ENCODE data around the gene ERAP2. TPM values are rescaled to one million over a fixed set of nuclear protein-coding genes. Genes with fewer than 3 reads are reported as not detected.
"Not testable (repeated sequence)": the region's sequence is repeated elsewhere in the genome, so short reads cannot be mapped to it uniquely, and the experiment has no call there.

The ERAP2 gene
- total RNA-seq: 9.7 TPM

DNA sequence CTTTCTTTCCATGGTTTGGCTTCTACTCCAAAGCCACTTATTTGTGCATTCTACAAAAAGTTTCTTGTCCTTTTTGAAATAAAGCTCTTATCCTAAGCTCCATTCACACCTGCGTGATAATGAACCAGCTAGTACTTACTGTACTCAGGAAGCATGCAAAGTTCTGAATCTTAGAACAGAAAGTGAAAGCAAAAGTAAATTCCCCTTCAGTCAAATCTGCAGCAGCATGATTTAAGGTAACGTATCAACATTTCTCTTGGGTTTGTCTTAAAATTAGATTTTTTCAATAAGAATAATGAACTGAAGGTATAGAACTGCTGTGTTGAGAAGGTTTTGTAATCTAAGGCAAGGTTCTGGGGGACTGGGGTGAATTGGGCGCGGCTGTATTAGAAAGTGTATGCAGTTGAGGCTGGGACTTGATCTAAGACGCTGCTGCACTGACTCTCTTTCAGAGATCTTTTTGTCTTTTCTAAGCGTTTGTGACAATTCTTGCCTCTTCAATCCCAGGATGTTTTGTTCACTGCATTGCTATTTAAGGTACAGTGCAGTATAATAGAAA lies at the start of gene ERAP2:
Gene ERAP2, plus strand, starts transcription at position 209 of the 559 bp plus-strand sequence. CDS start 3,186 bp downstream, outside the sequence.
- DNase-seq (ENCODE audit: low read depth in 2 of 3, low spot score in 2 of 3): peak; percentile 32 to 53 (median 52)

DNA sequence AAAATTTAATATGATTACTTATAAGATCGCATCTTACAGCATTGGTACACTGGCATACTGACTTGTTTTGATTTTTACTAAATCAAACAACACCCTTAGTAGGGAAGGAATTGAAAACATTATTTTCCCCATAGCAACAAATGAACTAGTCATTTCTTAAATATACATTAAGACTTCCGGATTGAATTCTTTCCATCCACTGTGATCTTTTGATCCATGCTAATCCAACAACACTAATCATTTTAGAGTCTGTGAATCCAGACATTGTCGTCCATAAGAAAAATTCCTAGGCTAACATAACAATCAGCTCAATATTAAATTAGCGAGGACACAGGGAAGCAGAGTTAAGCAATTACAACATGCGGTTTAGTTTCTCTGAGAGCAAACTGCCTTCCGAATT lies 47.0 kb upstream of the ERAP2 start:
- no peak for DNase-seq (ENCODE audit: low read depth in 2 of 3, low spot score in 2 of 3)

DNA sequence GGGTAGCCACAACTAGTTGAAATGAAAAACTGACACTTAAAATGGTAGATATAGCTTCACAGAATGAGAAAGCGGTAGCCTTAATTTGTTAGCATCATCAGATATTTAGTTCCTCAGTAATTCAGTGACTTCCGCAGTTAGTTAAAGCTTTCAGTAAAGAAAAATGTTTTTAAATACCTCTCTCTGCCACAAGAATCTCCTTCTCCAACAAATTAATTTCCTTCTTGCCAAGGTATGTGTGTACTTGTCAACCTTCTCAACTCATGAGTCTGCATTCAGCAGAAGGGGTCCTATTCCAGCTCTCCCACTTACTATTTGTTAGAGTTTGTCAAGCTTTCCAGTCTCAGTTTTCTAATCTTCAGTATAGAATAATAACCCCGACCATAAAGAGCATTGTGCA lies 42.3 kb upstream of the ERAP2 start:
- no peak for DNase-seq (ENCODE audit: low read depth in 2 of 3, low spot score in 2 of 3)

DNA sequence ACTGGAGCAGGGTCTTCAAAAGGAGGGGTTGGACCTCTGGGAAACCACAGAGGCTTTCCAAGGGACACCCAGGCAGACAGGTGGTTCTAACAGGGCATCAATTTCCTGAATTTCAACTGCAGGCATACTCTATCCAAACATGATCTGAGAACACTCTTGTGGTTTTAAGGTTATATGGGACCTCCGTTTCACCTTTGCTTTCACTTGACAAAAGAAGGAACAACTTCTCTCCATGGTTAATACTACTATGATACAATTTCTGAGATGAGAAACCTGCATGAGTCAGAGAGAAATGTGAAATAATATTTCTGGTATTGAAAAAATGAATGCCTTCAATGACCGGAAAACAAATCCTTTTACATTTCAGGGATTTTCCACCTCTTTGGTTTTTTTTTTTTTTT lies 40.5 kb upstream of the ERAP2 start:
- peak in 1 of 3 donors; percentile 11 for DNase-seq (ENCODE audit: low read depth in 2 of 3, low spot score in 2 of 3)

DNA sequence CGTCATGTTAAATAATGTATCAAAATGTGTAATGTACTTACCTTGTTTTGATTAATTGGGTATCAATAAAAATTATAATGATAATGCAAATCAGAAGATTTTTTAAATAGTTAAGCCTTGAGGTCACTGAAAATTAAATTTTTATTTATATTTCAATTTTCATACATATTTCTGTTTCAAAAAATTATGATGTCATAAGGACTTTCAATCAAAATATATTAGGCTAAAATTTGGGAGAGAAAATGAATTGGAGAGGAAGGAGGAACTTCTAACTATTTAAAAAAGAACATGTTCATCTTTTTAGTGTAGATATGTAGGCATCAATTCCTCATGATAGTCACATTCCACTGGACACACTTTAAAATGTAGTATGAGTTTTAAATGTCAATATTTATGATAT lies 39.5 kb upstream of the ERAP2 start:
- DNase-seq (ENCODE audit: low read depth in 2 of 3, low spot score in 2 of 3): no peak

DNA sequence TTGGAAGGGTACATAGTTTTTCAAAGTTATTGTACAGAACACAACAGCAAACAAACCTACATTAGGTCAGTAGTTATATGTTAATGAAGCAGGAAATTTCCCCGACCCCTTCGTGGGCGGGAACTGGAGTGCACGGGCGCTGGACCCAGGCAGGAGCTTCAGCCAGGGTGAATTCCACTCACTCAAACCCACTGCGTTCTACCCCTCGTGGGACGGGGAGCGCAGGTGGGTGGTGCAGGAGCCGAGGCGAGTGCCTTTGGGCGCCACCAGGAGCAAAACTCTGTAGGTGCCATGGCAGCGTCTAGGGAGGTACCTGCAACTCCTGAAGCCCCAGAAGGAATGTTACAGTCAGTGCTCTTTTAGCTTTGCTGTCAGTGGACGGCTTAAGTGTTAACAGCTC lies 39.0 kb upstream of the ERAP2 start:
- no peak for DNase-seq (ENCODE audit: low read depth in 2 of 3, low spot score in 2 of 3)

DNA sequence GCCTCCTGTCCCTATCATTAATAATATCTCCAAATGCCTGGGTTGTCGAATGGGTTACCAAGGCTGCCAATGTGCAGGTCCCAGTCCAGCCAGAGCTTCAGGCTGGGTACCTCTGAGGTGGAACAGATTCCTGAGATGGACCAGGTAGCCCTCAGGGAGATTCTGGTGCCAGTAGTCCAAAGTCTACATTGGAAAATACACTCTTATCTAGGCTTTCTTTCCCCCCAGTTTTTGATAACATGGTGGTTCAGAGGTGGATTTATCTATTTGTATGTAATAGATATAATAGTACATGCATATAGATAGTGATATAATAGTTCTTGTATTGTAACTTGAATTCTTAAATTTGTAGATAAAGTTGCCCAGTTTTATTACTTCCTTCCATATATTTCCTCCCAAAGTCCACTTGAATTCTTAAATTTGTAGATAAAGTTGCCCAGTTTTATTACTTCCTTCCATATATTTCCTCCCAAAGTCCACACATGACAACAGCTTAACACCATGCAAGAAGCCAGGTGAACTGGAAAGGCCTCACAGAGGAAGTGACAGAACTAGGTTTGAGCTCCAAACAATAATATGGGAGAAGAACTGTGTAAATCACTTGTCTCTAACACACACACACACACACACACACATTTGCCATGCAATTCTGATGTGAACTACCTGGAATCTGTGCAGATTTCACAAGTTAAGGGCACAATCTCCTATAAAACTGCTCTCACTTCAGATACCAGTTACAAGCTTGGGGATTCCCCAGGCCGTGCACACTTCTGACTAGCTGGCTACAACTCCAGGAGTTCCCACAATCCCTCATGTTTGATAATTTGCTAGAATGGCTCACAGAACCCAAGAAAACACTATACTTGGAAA lies 37.9 kb upstream of the ERAP2 start:
- no peak for DNase-seq (ENCODE audit: low read depth in 2 of 3, low spot score in 2 of 3)

GRCh38 chr5:96839071-96839592 lies 37.2 kb upstream of the ERAP2 start:
- no peak for DNase-seq (ENCODE audit: low read depth in 2 of 3, low spot score in 2 of 3)

GRCh38 chr5:96841931-96842330 lies 34.4 kb upstream of the ERAP2 start:
- DNase-seq (ENCODE audit: low read depth in 2 of 3, low spot score in 2 of 3): not testable (repeated sequence)

- DNase-seq (ENCODE audit: low read depth in 2 of 3, low spot score in 2 of 3): no peak
Observed at GRCh38 chr5:96843140-96843539, 33.2 kb upstream of the ERAP2 start.

- DNase-seq (ENCODE audit: low read depth in 2 of 3, low spot score in 2 of 3): no peak
Observed at GRCh38 chr5:96844481-96844990, 31.8 kb upstream of the ERAP2 start.

GRCh38 chr5:96851312-96852062 lies 24.8 kb upstream of the ERAP2 start:
- DNase-seq (ENCODE audit: low read depth in 2 of 3, low spot score in 2 of 3): no peak

DNA sequence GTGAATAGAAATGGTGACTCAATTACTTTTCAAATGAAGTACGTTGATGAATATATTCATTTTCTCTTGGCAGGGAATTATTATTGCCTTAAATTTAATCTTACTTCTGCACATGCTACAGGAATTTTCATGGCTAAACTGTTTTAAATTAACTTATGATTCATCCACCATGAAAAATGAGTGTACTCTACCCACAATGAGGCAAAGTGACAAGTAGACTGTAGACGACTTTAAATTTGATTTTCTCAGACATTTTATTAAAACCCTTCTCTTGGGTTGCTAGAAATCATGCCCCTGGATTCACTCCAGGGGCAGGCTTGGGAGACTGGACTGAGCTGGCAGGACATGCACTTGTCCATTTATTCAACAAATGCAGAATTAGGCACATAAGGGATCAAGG lies 23.5 kb upstream of the ERAP2 start:
- DNase-seq (ENCODE audit: low read depth in 2 of 3, low spot score in 2 of 3): no peak

DNA sequence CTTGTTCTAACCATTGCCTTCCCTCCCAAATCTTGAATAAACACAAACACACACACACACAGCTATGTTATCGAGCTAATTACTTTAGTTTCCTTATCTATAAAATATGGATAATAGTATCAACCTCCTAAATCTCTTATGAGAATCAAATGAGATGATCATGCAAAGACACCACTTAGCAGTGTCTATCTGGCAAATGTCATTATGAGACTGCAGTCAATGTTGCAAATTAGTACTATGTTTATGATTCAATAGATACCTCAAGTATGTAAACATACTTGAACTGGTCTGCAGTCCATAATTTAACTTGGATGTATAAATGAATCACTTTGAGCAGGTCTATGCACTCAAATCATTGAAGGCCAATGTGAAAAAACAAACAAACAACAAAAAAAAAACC lies 22.2 kb upstream of the ERAP2 start:
- no peak for DNase-seq (ENCODE audit: low read depth in 2 of 3, low spot score in 2 of 3)

GRCh38 chr5:96855031-96855872 lies 21.0 kb upstream of the ERAP2 start:
- no peak for DNase-seq (ENCODE audit: low read depth in 2 of 3, low spot score in 2 of 3)

DNA sequence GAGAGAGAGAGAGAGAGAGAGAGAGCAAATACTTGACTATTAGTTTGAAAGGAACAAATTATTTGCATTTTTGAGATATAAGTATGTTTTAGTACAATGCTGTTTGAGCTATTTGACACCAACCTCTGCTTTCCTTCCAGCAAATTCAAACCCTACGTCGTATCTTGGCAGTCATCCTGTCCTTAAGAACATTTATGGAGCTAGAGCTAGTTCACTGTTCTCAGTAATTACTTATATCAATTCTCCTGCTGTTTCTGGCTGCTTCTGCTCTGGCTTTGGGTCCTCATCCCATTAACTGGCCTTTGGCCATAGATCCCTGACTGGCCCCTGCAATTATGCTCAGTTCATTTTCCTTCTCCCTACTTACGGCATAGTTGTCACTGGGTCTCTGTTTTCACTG lies 19.9 kb upstream of the ERAP2 start:
- DNase-seq (ENCODE audit: low read depth in 2 of 3, low spot score in 2 of 3): no peak

DNA sequence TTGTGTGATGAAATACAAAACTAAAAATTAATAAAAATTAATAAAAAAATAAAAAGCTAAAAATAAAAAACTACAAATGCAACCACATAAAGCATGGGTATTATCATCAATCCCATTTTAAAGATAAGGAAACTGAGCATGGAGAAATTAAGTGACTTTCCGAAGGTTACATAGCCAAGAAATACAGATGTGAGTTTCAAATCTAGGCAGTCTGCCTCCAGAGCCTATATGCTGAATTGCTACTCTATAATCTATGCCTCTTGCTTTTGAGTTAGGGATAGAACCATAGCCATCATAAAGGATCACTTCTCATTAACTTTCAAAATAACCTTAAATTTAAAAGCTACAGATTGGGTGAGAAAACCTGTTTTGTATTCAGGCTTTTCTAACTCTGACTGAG lies 18.8 kb upstream of the ERAP2 start:
- no peak for DNase-seq (ENCODE audit: low read depth in 2 of 3, low spot score in 2 of 3)

- DNase-seq (ENCODE audit: low read depth in 2 of 3, low spot score in 2 of 3): no peak
Observed at GRCh38 chr5:96857924-96858323, 18.4 kb upstream of the ERAP2 start.

- DNase-seq (ENCODE audit: low read depth in 2 of 3, low spot score in 2 of 3): no peak
Observed at GRCh38 chr5:96859375-96859774, 16.9 kb upstream of the ERAP2 start.

GRCh38 chr5:96861076-96861475 lies 15.2 kb upstream of the ERAP2 start:
- no peak for DNase-seq (ENCODE audit: low read depth in 2 of 3, low spot score in 2 of 3)
